Measurements from ENCODE around the gene TP53RK. TPM values are rescaled to one million over a fixed set of nuclear protein-coding genes. Genes with fewer than 3 reads are reported as not detected.

TP53RK gene
- total and polyA plus RNA-seq, 2 of the 13 experiments (the other 11 are each of a cell fraction or from before 2014, with no cell fraction given), result 12.9 to 25.5 TPM

GRCh38 chr20:46638134-46638897 is 50.9 kb downstream of the TP53RK start (continued):
- TF ChIP-seq SMAD1 (CRISPR knock-in tag; IDR thresholded peaks at IDR 0.05; ENCODE audit: borderline replicate concordance, low read depth) (peak; percentile 53; the same call in 1 of the 2 replicates), ZBTB4 (CRISPR knock-in tag; IDR thresholded peaks at IDR 0.05; ENCODE audit: borderline replicate concordance) (peak; percentile 99), THYN1 (CRISPR knock-in tag; IDR thresholded peaks at IDR 0.05; ENCODE audit: borderline replicate concordance, low read depth) (no peak), ZNF883 (CRISPR knock-in tag; IDR thresholded peaks at IDR 0.05; ENCODE audit: not compliant biosample characterization) (peak; percentile 24), ELF4 (CRISPR knock-in tag; IDR thresholded peaks at IDR 0.05; ENCODE audit: borderline replicate concordance) (no peak), HNRNPLL (IDR thresholded peaks at IDR 0.05; ENCODE audit: low read depth, low read length, poor library complexity, severe bottlenecking) (peak; percentile 84), FOXP4 (CRISPR knock-in tag; IDR thresholded peaks at IDR 0.05) (peak; percentile 44), ZNF224 (CRISPR knock-in tag; IDR thresholded peaks at IDR 0.05) (0 out of 2 replicates have a peak, but pooled peaks have one; percentile 49), ZFP62 (CRISPR knock-in tag; IDR thresholded peaks at IDR 0.05) (no peak), MAFK (conservative IDR thresholded peaks at IDR 0.05 in 1 of 2, IDR thresholded peaks at IDR 0.05 in 1 of 2; ENCODE audit: low read length in 2 of 2) (no peak), KAT7 (CRISPR knock-in tag; IDR thresholded peaks at IDR 0.05; ENCODE audit: borderline replicate concordance) (no peak), CTCF (CRISPR knock-in tag; IDR thresholded peaks at IDR 0.05) (peak; percentile 23; the same call in 1 of the 2 replicates), ZNF616 (CRISPR knock-in tag; IDR thresholded peaks at IDR 0.05; ENCODE audit: low read depth) (no peak; the same call in 1 of the 2 replicates), ZNF614 (CRISPR knock-in tag; IDR thresholded peaks at IDR 0.05; ENCODE audit: borderline replicate concordance) (no peak; the same call in 1 of the 2 replicates), HMG20A (CRISPR knock-in tag; IDR thresholded peaks at IDR 0.05; ENCODE audit: borderline replicate concordance) (peak; percentile 36), ZMYM3 (CRISPR knock-in tag; IDR thresholded peaks at IDR 0.05) (peak; percentile 99), PRDM4 (CRISPR knock-in tag; IDR thresholded peaks at IDR 0.05; ENCODE audit: borderline replicate concordance) (no peak), ZNF543 (CRISPR knock-in tag; IDR thresholded peaks at IDR 0.05) (peak; percentile 92), REL (CRISPR knock-in tag; conservative IDR thresholded peaks at IDR 0.05) (no peak)

Data from HepG2 (cell line).